Measurements from ENCODE around the gene E2F1.

Gene E2F1

DNA sequence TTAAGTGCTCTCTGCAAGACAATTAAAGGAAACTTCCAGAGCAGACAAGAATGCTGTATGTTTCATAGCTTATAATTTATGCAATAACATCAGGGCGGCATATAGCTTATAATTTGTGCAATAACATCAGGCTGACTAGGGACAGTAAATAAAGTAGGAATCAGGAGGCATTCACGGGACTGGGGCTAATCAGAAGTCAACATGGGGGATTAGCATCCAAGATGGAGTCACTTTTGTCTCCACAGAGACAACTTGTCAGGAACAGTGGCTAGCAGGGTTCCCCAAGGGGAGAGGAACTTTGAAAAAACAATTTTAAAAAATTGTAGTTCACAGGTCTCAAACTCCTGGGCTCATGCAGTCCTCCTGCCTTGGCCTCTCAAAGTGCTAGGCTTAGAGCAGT, 42.3 kb upstream of the E2F1 start:
- no peak overlapping the region for H3K27ac ChIP-seq
- TF ChIP-seq, protein P1, sequence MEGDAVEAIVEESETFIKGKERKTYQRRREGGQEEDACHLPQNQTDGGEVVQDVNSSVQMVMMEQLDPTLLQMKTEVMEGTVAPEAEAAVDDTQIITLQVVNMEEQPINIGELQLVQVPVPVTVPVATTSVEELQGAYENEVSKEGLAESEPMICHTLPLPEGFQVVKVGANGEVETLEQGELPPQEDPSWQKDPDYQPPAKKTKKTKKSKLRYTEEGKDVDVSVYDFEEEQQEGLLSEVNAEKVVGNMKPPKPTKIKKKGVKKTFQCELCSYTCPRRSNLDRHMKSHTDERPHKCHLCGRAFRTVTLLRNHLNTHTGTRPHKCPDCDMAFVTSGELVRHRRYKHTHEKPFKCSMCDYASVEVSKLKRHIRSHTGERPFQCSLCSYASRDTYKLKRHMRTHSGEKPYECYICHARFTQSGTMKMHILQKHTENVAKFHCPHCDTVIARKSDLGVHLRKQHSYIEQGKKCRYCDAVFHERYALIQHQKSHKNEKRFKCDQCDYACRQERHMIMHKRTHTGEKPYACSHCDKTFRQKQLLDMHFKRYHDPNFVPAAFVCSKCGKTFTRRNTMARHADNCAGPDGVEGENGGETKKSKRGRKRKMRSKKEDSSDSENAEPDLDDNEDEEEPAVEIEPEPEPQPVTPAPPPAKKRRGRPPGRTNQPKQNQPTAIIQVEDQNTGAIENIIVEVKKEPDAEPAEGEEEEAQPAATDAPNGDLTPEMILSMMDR (conservative IDR thresholded peaks at IDR 0.05), result no peak

DNA sequence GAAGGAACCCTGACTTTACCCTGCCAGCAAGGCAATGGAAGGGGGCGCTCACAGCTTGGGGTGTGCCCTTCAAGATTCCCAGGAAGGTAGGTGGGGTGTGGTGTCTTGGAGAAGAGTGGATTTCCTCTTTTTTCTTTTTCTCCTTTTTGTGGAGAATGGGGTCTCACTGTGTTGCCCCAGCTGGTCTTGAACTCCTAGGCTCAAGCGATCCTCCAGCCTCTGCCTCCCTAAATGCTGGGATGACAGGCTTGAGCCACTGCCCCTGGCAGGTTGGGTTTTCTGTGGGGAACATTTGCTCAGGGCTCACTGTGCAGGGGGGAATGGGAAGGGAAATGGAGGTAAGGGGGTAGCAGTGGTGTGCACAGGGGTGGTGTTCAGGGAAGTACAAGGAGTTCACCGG, 41.6 kb upstream of the E2F1 start:
- TF ChIP-seq, protein P1 (conservative IDR thresholded peaks at IDR 0.05), result no peak
- no peak overlapping the region for H3K27ac ChIP-seq

DNA sequence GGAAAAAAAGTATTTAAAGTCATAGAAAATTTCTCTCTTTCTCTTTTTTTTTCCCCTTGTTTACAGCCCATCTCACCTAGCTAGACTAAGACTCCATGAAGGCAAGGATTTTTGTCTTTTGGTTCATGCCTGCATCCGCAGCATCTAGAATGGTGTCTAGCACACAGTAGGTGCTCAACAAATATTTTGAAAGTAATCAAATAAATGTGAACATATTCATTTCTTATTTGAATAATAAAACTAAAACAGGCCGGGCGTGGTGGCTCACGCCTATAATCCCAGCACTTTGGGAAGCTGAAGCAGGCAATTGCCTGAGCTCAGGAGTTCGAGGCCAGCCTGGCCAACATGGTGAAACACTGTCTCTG, 40.9 kb upstream of the E2F1 start:
- H3K27ac ChIP-seq, result no peak overlapping the region
- TF ChIP-seq, protein P1 (conservative IDR thresholded peaks at IDR 0.05), result no peak

DNA sequence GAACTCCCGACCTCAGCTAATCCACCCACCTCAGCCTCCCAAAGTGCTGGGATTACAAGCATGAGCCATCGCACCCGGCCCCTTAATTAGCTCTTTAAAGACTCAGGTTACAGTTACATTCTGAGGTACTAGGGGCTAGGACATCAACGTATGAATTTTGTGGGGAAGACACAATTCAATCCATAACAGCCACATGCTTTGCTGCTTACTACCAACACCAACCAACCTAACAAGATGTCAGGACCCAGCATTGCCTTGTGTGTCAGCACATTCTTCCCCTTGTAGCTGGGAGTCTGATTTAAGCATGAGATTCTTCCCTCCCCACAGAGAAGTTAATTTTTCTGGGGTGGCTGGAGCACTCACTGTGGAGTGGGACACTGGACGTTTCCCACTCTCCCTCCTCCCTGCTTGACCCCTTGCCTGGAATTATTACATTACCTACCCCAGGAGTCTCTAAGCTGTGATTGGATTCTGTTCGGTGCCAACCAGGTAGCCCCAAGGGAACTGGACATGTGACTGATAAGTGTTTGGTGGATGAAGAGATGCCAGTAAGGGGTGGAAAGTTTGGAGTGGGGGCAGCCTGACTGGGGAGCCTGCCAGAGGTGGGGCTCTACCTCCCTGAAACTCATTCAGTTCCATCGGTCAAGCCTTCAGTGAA, 39.6 kb upstream of the E2F1 start:
- TF ChIP-seq, protein P1 (conservative IDR thresholded peaks at IDR 0.05), result no peak
- no peak overlapping the region for H3K27ac ChIP-seq

DNA sequence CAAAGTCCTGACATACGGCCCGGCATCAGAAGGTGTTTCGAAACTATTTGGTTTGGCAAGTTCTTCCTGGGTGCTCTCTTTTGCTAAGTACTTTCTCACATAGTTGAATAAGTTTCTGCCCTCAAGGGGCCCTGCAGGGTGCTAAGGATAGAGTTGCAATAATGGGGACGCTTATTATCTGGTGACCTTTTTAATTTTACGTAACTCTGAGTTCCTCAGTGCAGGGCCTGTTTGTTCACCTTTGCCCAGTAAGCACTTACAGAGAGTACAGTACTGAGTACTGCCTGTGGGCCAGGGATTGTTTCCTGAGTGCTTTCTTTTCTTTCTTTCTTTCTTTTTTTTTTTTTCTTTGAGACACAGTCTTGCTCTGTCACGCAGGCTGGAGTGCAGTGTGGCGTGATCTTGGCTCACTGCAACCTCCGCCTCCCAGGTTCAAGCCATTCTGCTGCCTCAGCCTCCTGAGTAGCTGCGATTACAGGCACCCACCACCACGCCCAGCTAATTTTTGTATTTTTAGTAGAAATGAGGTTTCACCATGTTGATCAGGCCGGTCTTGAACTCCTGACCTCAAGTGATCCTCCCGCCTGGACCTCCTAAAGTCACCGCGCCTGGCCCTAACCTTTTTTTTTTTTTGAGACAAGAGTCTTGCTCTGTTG, 38.4 kb upstream of the E2F1 start:
- no peak overlapping the region for H3K27ac ChIP-seq
- TF ChIP-seq, protein P1 (conservative IDR thresholded peaks at IDR 0.05), result no peak

DNA sequence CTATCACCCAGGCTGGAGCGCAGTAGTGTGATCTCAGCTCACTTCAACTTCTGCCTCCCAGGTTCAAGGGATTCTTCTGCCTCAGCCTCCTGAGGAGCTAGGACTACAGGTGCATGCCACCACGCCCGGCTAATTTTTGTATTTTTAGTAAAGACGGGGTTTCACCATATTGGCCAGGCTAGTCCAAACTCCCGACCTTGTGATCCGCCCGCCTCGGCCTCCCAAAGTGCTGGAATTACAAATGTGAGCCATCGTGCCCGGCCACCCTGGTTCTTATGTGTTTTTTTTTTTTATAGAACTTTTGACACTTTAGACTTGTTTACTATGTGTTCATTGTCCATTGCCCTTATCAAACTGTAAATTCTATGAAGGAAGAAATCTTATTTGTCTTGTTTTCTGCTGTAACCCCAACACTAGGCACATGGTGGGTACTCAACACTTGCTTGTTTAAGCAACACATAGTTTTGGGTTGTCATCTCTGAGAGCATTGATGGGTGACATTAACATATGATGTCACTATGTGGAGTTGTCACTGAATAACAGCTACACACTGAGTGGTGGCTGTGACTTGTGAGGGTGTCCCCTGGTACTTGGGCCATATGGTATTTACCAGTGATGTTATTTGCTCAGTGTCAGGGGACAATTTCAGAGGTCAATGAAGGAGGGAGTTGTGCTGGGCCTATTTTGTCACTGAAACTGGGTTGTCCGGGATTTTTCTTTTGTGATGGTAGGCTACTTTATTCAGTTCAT, 35.4 kb upstream of the E2F1 start:
- TF ChIP-seq, protein P1 (conservative IDR thresholded peaks at IDR 0.05), result no peak
- H3K27ac ChIP-seq, result no peak overlapping the region

DNA sequence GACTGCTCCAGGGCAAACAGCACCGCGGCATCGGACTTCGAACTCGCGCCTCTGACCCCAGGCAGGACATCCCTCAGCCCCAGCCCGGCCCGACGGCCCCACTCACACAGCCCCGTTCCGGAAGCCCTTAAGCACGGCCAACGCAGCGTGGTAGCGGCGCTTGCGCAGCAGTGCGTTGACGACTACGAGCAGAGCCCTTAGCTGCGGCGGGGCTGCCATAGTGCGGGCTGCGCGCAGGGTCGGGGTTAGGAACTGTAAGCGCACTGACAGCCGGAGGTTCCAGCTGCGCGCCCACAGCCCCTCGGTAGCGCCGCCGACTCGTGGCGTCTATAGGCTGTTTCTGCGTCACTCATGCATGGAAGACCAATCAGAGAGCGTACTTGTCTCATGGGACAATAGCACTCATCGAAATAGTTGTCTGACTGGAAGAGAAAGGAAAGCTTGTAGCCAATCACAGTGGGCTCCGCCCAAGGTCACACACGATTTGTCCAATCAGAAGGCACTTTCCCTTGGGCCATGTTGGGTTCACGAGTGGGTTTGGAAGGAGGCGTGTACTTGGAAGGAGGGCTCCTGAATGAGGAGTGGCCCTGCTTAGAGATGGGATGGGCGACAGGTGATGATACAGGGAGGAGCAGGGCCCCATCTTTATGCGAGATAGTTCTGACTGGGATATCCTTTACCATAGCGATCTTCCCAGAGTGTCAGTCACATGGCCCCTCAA, 34.0 kb upstream of the E2F1 start, which contains the start of gene PXMP4:
PXMP4 (minus strand) TSS at position 322 of the 721 bp plus-strand sequence; CDS start at position 219, 103 bp downstream.
- peak within 1 kb of the TSS; percentile 80 for H3K27ac ChIP-seq
- TF ChIP-seq, protein P1 (conservative IDR thresholded peaks at IDR 0.05), result no peak

Data from VCaP (cell line).